Small intestine (tissue), 16 donors: ENCODE data around the gene TCOF1. TPM values are rescaled to one million over a fixed set of nuclear protein-coding genes. Genes with fewer than 3 reads are reported as not detected.

Experiments
- DNase-seq, 2 donors: peaks; one replicate each; pipeline versions ENCODE4 v3.0.0 to v3.0.0-alpha.2; 2013
- FAIRE-seq: peaks from 2 replicates; lab custom pipeline; 2012; peaks lifted over from hg19 to GRCh38; lab: Jason Lieb, UNC
- H3K27ac ChIP-seq, 3 donors: one replicate each; pipeline ENCODE4 v1.5.1; 2013; ENCODE audit warnings: low read length in 2 of 3, mild to moderate bottlenecking in 2 of 3, control low read depth in 1 of 3, inconsistent platforms in 1 of 3, low read depth in 1 of 3, moderate library complexity in 1 of 3
- H3K27me3 ChIP-seq, 3 donors: one replicate each; pipeline ENCODE4 v1.6.1; 2013; ENCODE audit warnings: low read length in 3 of 3, inconsistent platforms in 1 of 3; ENCODE audit not compliant: control insufficient read depth in 3 of 3, insufficient read depth in 3 of 3
- H3K36me3 ChIP-seq, 3 donors: one replicate each; pipeline ENCODE4 v1.6.1; 2013; ENCODE audit warnings: low read length in 3 of 3, inconsistent platforms in 1 of 3, low read depth in 1 of 3, mild to moderate bottlenecking in 1 of 3, moderate library complexity in 1 of 3; ENCODE audit not compliant: control insufficient read depth in 3 of 3, insufficient read depth in 2 of 3
- H3K4me1 ChIP-seq, 3 donors: one replicate each; pipeline ENCODE4 v1.6.1; 2013; ENCODE audit warnings: low read length in 2 of 3, inconsistent platforms in 1 of 3, low read depth in 1 of 3, mild to moderate bottlenecking in 1 of 3, moderate library complexity in 1 of 3; ENCODE audit not compliant: control insufficient read depth in 3 of 3, insufficient read depth in 2 of 3
- H3K4me3 ChIP-seq, 3 donors: one replicate each; pipeline ENCODE4 v1.5.1; 2013; ENCODE audit warnings: low read length in 3 of 3, control low read depth in 1 of 3, inconsistent platforms in 1 of 3, low read depth in 1 of 3, mild to moderate bottlenecking in 1 of 3, moderate library complexity in 1 of 3
- H3K9me3 ChIP-seq, 2 donors: one replicate each; pipeline ENCODE4 v1.6.1; 2013; ENCODE audit warnings: low read depth in 1 of 2, low read length in 1 of 2; ENCODE audit not compliant: control insufficient read depth in 2 of 2, insufficient read depth in 1 of 2
- WGBS, 3 donors: extraction: QIAGEN DNeasy Blood & Tissue Kit; methylation state at CpG; one replicate each; pipeline ENCODE4 v1.1.7; 2013; 5-methylcytosine and 5-hydroxymethylcytosine counted together
- long read RNA-seq, 10 donors: transcript quantifications; one replicate each; lab custom pipeline, GENCODE V29; 2026
- polyA plus RNA-seq, 4 donors: library from polyadenylated mRNA; stranded (reverse) in 3 of 4; unstranded in 1 of 4; fragments of 200-250 nt in 3 of 4; fragments of 120-200 nt in 1 of 4; gene quantifications; one replicate each; pipeline versions ENCODE4 v1.2.1 to v1.2.3, GENCODE V29; 2013
- donor health status: healthy with polysubstance abuse.
- donor health status: control.
- donor health status: control.
- donor health status: Bipolar disorder and iron deficiency.
- donor health status: healthy.

TCOF1 gene
- 10 to 100 TPM; 18.3 to 29.7 (median 20.6) TPM for polyA plus RNA-seq
- long read RNA-seq, donor 1, partial matches to known transcripts = 52 of 52 reads
- long read RNA-seq, donor 1, other reads (novel, unspliced or antisense) = 0 of 52 reads
- long read RNA-seq, donor 2, partial matches to known transcripts = 419 of 488 reads
- long read RNA-seq, donor 2, other reads (novel, unspliced or antisense) = 69 of 488 reads
- long read RNA-seq, donor 3, partial matches to known transcripts = 34 of 34 reads
- long read RNA-seq, donor 3, other reads (novel, unspliced or antisense) = 0 of 34 reads
- long read RNA-seq, donor 4 = 0 reads
- long read RNA-seq, donor 5, partial matches to known transcripts = 8 of 8 reads
- long read RNA-seq, donor 5, other reads (novel, unspliced or antisense) = 0 of 8 reads
- long read RNA-seq, donor 6, partial matches to known transcripts = 5 of 5 reads
- long read RNA-seq, donor 6, other reads (novel, unspliced or antisense) = 0 of 5 reads
- long read RNA-seq, donor 7, partial matches to known transcripts = 7 of 7 reads
- long read RNA-seq, donor 7, other reads (novel, unspliced or antisense) = 0 of 7 reads
- long read RNA-seq, donor 8 = 0 reads
- long read RNA-seq, donor 9, partial matches to known transcripts = 10 of 10 reads
- long read RNA-seq, donor 9, other reads (novel, unspliced or antisense) = 0 of 10 reads
- long read RNA-seq, donor 10, partial matches to known transcripts = 12 of 12 reads
- long read RNA-seq, donor 10, other reads (novel, unspliced or antisense) = 0 of 12 reads

- WGBS, 3 donors = 0 to 1% (median 1%) methylated on average over 78 to 90 of the region's 90 CpGs
- Histone ChIP-seq H3K9me3 (no peaks in the 10 kb centered on the region), H3K4me1 (peaks cover 0 to 30% (median 2%) of the 10 kb centered on the region in 3 donors), H3K27me3 (no peaks in the 10 kb centered on the region), H3K36me3 (peaks cover 3 to 24% (median 3%) of the 10 kb centered on the region in 3 donors), H3K27ac (peak within 1 kb of the TSS; percentile 27 to 74 (median 49)), H3K4me3 (peak within 1 kb of the TSS; percentile 65 to 83 (median 82))
- DNase-seq (peak; percentile 98 to 99), FAIRE-seq (no peak)
Observed at GRCh38 chr5:150357326-150358260, at the start of gene TCOF1. Gene TCOF1 (plus strand): TSS chr5:150357697. CDS start chr5:150357747, 50 bp downstream.

GRCh38 chr5:150309101-150309885 is 48.2 kb upstream of the TCOF1 start:
- Histone ChIP-seq H3K9me3 (no peaks in the 10 kb centered on the region), H3K27me3 (peaks cover 0 to 23% (median 0%) of the 10 kb centered on the region in 3 donors), H3K4me1 (peaks cover 0 to 11% (median 0%) of the 10 kb centered on the region in 3 donors), H3K4me3 (no peak overlapping the region), H3K27ac (no peak overlapping the region), H3K36me3 (no peaks in the 10 kb centered on the region)
- DNase-seq (no peak), FAIRE-seq (no peak)
- WGBS, 3 donors = 63 to 67% (median 63%) methylated on average over 7 of the region's 7 CpGs

- Histone ChIP-seq H3K27ac (no peak overlapping the region), H3K27me3 (peaks cover 0 to 17% (median 0%) of the 10 kb centered on the region in 3 donors), H3K36me3 (no peaks in the 10 kb centered on the region), H3K4me3 (no peak overlapping the region), H3K9me3 (no peaks in the 10 kb centered on the region), H3K4me1 (peaks cover 0 to 5% (median 0%) of the 10 kb centered on the region in 3 donors)
- 86 to 95% (median 89%) methylated on average over 1 of the region's 1 CpG for WGBS, 3 donors
- DNase-seq (no peak), FAIRE-seq (no peak)
Observed at GRCh38 chr5:150309886-150310239, 47.6 kb upstream of the TCOF1 start.

- no peak for FAIRE-seq
- 60 to 80% (median 78%) methylated on average over 5 of the region's 5 CpGs for WGBS, 3 donors
- no peak overlapping the region for H3K4me3 ChIP-seq
Observed at GRCh38 chr5:150310246-150310645, 47.3 kb upstream of the TCOF1 start.

GRCh38 chr5:150311015-150311692 is 46.3 kb upstream of the TCOF1 start:
- Histone ChIP-seq H3K9me3 (no peaks in the 10 kb centered on the region), H3K36me3 (no peaks in the 10 kb centered on the region), H3K4me1 (no peaks in the 10 kb centered on the region), H3K4me3 (no peak overlapping the region), H3K27me3 (peaks cover 0 to 16% (median 0%) of the 10 kb centered on the region in 3 donors), H3K27ac (no peak overlapping the region)
- DNase-seq (no peak), FAIRE-seq (no peak)
- WGBS, 3 donors = 72 to 78% (median 78%) methylated on average over 7 of the region's 7 CpGs

More at GRCh38 chr5:150310246-150310645, 47.3 kb upstream of the TCOF1 start:
- Histone ChIP-seq H3K27me3 (peaks cover 0 to 16% (median 0%) of the 10 kb centered on the region in 3 donors), H3K27ac (no peak overlapping the region), H3K9me3 (no peaks in the 10 kb centered on the region), H3K36me3 (no peaks in the 10 kb centered on the region), H3K4me1 (peaks cover 0 to 2% (median 0%) of the 10 kb centered on the region in 3 donors)
- DNase-seq = no peak

- Histone ChIP-seq H3K27ac (no peak overlapping the region), H3K4me3 (no peak overlapping the region), H3K9me3 (no peaks in the 10 kb centered on the region), H3K27me3 (peaks cover 0 to 16% (median 0%) of the 10 kb centered on the region in 3 donors), H3K4me1 (no peaks in the 10 kb centered on the region), H3K36me3 (no peaks in the 10 kb centered on the region)
- FAIRE-seq = no peak
- DNase-seq = no peak
- WGBS, 3 donors = 89 to 94% (median 90%) methylated on average over 6 of the region's 6 CpGs
Observed at GRCh38 chr5:150312518-150312917, 45.0 kb upstream of the TCOF1 start.

- H3K4me3 ChIP-seq = no peak overlapping the region
Observed at GRCh38 chr5:150313501-150313900, 44.0 kb upstream of the TCOF1 start.

More at GRCh38 chr5:150313501-150313900, 44.0 kb upstream of the TCOF1 start:
- H3K9me3 ChIP-seq = no peaks in the 10 kb centered on the region
- FAIRE-seq = no peak
- H3K4me1 ChIP-seq = no peaks in the 10 kb centered on the region
- no peaks in the 10 kb centered on the region for H3K36me3 ChIP-seq
- peaks cover 0 to 14% (median 0%) of the 10 kb centered on the region in 3 donors for H3K27me3 ChIP-seq
- H3K27ac ChIP-seq = no peak overlapping the region
- 81 to 90% (median 89%) methylated on average over 6 of the region's 6 CpGs for WGBS, 3 donors
- no peak for DNase-seq
